ENCODE measurements around the gene ZNF154.
"Not testable (repeated sequence)": the region's sequence is repeated elsewhere in the genome, so short reads cannot be mapped to it uniquely, and the experiment has no call there.

The ZNF154 gene

DNA sequence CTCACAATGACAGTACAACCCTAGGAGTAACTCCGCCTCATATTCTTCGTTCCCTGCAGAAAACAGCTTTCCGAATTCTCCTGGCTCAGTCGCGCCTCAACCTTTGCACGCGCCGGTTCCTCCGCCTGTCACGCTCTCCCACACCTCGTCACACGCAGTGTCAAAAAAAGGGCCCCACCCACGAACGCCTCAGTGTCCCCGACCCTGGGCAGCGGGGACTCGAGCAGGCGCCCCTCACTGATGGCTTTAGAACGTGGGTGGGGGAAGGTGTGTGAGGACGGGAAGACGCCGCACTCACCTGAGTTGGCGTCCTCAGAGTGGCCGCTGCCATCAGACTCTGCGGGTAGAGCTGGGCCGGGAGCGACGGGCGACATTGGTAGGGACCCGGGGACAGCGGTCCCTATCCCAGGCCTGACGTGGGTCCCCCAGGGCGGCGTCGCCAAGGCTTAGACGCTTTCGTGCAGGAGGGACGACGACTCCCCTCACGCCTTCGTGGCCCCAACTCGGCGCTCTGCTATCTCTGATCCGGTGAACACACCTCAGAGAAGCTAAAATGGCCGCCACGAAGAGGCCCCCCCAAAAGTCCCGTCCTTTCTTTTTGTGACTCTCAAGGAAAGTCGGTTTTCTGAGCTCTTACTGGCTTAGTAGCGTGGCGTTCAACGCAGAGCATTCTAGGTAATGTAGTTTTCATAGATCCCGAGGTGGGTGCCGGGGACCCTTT is at the start of gene ZNF154:
TSS of gene ZNF154 (minus strand) at position 564 of the 721 bp plus-strand sequence. CDS start at position 331, 233 bp downstream.
- peak; percentile 2 to 13 for DNase-seq (ENCODE audit: low read depth in 2 of 2, low spot score in 1 of 2)

DNA sequence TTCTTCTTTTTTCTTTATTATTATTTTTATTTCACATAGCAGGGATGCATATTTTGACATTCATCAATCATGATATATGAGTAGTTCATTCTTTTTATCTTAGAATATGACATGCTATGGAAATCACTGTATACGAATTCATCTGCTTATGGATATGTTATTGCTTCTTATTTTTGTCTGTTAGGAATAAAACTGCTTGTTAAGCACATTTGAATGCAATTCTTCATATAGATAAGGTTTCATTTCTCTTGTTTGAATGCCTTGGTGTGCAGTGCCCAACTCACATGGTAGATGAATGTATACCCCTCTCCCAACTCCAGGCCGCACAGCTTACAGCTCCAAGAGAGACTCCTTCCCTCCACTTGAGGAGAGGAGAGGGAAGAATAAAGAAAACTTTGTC is 48.9 kb upstream of the ZNF154 start:
- DNase-seq (ENCODE audit: low read depth in 2 of 2, low spot score in 1 of 2): no peak

DNA sequence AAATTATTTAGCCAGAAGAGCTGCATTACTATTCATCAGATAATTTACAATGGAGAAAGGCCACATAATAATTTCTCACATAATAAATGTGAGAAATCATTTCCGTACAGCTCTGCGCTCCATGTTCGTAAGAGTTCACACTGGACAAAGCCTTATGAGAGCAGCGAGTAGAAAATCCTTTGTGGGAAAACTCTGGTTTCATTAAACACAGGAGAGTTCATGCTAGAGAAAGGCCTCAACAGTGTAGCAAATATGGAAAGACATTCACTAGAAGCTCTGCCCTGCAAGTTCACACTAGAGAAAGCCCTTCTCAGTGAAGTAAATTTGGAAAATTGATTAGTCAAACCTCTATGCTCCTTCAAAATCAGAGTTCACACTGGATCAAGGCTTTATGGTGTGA is 46.0 kb upstream of the ZNF154 start:
- DNase-seq (ENCODE audit: low read depth in 2 of 2, low spot score in 1 of 2): no peak

DNA sequence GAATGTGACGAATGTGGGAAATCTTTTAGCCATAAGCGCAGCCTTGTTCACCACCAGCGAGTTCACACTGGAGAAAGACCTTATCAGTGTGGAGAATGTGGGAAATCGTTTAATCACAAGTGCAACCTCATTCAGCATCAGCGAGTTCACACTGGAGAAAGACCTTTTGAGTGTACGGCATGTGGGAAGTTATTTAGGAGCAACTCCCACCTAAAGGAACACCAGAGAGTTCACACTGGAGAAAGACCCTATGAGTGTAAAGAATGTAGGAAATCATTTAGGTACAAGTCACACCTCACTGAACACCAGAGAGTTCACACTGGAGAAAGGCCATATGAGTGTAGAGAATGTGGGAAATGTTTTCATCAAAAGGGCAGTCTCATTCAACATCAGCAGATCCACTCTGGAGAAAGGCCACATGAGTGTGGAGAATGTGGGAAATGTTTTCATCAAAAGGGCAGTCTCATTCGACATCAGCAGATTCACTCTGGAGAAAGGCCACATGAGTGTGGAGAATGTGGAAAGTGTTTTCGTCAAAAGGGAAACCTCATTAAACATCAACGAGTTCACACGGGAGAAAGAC is 45.2 kb upstream of the ZNF154 start:
- DNase-seq (ENCODE audit: low read depth in 2 of 2, low spot score in 1 of 2): no peak

DNA sequence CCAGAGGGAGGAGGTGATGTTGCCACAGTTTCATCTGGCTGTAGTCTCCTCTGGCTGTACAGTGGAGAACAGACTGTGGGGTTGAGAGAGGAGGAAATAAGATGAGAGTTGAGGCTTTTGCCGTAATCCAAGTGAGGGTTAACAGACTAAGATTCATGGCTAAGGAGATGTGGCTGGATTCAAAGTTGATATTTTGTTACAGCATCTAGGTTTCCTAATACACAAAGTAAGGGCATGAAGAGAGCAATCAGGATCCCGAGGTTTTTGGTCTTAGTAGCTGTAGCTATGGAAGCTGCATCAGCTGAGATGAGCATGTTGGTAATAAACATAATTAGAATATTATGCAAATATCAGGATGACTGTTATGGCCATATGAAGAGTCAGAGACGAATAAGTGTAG is 39.0 kb upstream of the ZNF154 start:
- DNase-seq (ENCODE audit: low read depth in 2 of 2, low spot score in 1 of 2): no peak

DNA sequence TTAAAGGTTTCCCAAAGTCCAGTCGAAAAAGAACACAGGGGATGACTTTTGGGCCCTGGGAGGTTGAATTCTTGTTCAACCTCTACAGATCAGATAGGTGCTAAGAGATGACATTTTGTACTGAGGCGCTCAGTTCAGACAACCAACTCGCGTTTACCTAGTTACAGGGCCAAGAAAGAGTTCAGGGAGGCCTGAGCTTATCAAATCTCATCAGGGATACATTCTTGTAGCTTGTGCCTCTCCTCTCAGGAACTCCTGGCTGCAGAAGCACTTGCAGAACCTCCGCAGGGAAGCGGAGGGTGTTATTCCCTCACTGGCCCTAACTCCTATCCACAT is 38.4 kb upstream of the ZNF154 start:
- DNase-seq (ENCODE audit: low read depth in 2 of 2, low spot score in 1 of 2): no peak

DNA sequence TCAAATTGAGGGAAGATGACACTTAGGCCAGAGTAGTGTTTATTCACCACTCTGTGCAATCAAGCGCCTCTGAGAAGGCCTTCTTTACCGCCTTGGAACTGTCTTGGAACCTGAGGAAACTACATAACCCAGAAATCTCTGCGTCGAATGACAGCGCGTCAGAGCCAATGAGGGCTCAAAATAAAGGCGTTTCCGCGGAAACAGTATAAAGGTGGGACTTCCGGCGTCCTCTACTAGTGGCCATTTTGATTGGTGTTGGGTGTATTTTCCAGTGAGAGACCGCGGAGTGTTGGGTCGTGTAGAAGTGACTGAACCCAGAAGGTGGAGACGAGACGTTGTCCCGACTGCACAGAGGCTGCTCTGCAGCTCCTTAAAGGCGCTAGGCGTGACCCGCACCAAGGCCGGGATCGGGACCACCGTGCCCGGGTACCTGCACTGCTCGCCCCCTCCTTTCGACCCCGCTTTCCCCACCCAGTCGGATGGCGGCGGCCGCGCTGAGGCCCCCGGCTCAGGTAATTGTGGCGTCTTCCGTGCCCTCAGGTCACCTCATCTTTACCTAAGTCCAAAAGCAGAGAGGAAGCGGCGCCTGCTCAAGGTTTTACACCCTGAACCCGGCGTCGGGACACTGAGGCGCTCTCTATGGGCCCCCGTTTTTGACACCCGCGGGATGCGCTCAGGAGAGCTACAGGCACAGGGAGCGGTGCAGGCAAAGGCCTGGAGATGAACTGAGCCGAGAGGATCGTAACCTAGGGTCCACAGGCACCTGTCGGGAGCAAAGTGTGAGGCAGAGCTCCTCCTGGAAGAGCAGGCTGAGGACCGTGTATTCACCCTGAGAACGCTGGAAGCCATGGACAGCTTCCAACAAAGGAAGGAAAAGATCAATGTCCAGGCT is 37.8 kb upstream of the ZNF154 start, which contains the start of gene ZNF776:
TSS of gene ZNF776 (plus strand) at position 236 of the 892 bp plus-strand sequence. CDS start at position 480, 244 bp downstream.
- peak; percentile 50 to 73 for DNase-seq (ENCODE audit: low read depth in 2 of 2, low spot score in 1 of 2)

DNA sequence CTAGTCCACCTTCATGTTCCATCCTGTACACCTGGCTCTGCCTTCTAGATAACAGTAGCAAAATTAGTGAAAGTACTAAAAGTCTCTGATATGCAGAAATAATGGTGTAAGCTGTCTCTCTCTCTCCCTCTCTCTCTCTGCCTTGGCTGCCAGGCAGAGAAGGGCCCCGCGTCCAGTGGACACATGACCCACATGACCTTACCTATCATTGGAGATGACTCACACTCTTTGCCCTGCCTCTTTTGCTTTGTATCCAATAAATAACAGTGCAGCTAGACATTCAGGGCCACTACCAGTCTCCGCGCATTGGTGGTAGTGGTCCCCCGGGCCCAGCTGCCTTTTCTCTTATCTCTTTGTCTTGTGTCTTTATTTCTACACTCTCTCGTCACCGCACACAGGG is 29.8 kb upstream of the ZNF154 start:
- not testable (repeated sequence) for DNase-seq (ENCODE audit: low read depth in 2 of 2, low spot score in 1 of 2)

DNA sequence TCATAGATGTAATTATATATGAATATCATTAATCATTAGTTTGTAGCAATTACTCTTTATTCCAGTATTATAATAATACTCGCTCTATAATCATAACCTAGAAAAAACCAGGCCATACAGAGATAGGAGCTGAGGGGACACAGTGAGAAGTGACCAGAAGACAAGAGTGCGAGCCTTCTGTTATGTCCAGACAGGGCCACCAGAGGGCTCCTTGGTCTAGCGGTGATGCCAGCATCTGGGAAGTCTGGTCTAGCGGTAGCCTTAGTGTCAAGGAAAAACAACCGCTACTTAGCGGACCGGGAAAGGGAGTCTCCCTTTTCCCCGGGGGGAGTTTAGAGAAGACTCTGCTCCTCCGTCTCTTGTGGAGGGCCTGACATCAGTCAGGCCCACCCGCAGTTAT is 29.3 kb upstream of the ZNF154 start:
- not testable (repeated sequence) for DNase-seq (ENCODE audit: low read depth in 2 of 2, low spot score in 1 of 2)

DNA sequence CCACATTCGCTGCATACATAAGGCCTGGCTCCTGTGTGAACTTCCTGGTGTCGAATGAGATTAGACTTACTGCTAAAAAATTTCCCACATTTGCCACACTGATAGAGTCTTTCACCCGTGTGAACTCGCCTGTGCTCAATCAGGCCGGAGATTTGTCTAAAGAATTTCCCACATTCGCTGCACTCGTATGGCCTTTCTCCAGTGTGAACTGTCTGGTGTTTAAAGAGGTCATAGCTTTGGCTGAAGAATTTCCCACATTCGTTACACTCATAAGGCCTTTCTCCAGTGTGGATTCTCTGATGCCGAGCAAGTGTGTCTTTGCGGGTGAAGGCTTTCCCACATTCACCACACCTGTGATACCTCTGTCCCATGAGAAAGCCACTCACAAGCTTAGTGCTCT is 11.9 kb upstream of the ZNF154 start:
- no peak for DNase-seq (ENCODE audit: low read depth in 2 of 2, low spot score in 1 of 2)

DNA sequence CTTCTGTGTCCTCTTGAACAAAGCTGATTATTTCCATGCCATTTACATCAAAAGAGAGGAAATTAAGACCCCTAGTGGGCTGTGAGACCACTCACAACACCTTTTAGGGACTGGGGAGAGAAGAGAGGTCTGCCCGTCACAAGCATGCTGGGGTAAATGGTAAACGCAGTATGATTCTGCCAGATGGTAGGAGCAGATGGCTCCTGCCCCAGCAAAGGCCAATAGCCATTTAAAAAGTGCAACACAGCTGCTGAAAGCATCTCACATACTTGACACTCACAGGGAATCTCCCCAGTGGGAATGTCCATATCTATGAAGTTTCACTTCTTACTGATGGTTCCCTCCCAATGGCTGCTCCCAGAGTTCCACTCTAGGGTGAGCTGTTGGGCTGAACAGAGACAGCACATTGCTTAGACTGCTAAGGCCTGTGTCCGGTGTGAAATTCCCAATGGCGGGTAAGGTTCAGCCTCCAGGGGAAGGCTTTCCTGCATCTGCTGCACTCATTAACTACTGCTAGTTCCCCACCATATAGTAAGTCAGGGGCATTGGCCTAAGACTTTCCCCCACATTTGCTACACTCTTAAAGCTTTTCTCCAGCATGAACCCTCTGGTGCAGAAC is 11.0 kb upstream of the ZNF154 start:
- DNase-seq (ENCODE audit: low read depth in 2 of 2, low spot score in 1 of 2): no peak

DNA sequence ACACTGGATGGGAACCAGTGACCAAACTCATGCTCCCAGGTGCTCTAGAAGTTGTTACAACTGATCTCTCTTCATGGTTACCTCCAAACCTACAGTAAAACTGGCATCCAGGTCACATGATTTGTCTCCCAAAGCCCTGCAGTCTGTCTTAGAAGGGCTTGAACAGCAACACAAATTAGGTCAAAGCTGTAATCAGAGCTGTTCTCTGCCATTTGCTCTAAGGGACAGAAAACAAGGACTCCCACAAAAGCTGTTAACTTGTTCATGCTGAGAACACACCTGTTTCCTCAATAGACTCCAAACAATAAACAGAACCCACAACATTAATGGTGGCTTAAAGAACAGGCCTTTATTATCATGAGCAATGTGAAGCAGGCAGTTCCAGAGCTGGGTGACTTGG is 10.4 kb upstream of the ZNF154 start:
- DNase-seq (ENCODE audit: low read depth in 2 of 2, low spot score in 1 of 2): no peak

DNA sequence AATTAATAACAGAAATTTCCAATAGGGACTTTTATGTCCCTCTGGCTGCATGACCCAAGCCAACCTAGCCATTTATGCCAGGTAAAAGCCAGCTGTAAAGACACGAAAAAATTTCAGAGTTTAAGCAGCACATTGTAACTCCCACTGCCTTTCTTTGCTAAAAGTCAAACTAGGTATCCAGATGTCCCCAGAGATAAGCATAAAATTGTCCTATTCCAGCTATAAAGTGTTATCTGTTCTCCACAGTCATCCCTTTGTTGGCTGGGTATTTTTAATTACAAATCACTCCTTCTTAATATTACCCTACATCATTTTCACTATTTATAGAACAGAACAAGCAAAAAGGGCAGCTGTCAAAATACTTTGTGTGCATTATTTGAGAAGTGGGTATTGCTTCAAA is 3.2 kb upstream of the ZNF154 start:
- no peak for DNase-seq (ENCODE audit: low read depth in 2 of 2, low spot score in 1 of 2)

DNA sequence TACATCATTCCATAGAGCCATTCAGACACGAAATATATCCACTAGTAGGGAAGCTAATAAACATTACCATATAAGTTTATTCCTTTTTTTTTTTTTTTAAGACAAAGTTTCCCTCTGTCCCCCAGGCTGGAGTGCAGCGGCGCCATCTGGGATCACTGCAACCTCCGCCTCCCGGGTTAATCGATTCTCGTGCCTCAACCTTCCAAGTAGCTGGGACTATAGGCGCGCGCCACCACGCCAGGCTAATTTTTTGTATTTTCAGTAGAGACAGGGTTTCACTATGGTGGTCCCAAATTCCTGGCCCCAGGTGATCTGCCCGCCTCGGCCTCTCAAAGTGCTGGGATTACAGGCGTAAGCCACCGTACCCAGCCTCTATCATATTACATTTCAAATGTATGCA is 612 bp upstream of the ZNF154 start:
- no peak for DNase-seq (ENCODE audit: low read depth in 2 of 2, low spot score in 1 of 2)

DNA sequence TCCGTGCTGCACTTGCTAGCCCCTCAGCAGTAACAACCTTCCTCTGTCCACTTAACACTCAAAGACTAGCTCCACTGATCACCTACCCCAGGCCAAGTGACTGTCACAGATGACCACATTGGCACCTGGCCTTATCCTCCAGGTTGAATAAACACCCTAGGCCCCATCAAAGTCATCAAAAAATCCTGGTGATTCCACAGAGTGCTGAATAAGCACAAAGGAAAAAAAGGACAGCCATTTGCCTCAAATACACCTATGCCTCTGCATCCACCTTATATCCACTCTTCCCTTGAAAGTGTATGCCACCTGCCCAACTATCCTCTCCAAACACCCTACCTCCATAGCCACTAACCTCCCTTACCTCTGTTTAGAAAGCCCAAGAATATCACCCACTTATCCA is 2.7 kb downstream of the ZNF154 start:
- no peak for DNase-seq (ENCODE audit: low read depth in 2 of 2, low spot score in 1 of 2)

DNA sequence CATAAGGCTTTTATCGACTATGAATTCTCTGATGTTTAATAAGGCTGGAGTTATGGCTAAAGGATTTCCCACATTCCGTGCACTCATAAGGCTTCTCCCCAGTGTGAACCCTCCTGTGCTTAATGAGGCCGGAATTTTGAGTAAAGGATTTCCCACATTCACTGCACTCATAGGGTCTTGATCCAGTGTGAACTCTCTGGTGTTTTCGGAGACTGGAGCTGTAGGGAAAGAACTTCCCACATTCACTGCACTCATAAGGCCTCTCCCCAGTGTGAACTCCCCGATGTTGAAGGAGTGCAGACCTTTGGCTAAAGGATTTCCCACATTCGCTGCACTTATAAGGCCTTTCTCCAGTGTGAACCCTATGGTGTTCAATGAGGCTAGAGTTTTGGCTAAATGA is 7.4 kb downstream of the ZNF154 start:
- DNase-seq (ENCODE audit: low read depth in 2 of 2, low spot score in 1 of 2): no peak

DNA sequence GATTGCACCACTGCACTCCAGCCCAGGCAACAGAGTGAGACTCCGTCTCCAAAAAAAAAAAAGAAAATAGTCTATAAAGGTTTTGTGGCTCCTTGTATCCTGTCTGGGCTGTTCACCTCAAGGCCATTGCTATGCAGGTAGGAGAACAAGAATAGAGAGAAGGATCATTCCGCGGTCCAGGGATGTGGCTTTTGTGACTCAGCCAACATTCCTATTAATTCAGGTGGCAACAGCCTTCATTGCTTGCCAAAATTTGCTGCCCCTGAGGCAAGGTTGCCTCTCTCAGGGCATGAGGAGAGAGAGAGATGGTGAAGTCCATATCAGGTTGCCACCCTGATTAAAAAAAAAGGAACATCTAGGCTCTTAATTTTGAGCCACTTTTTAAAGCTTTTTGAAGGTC is 19.3 kb downstream of the ZNF154 start:
- DNase-seq (ENCODE audit: low read depth in 2 of 2, low spot score in 1 of 2): no peak

DNA sequence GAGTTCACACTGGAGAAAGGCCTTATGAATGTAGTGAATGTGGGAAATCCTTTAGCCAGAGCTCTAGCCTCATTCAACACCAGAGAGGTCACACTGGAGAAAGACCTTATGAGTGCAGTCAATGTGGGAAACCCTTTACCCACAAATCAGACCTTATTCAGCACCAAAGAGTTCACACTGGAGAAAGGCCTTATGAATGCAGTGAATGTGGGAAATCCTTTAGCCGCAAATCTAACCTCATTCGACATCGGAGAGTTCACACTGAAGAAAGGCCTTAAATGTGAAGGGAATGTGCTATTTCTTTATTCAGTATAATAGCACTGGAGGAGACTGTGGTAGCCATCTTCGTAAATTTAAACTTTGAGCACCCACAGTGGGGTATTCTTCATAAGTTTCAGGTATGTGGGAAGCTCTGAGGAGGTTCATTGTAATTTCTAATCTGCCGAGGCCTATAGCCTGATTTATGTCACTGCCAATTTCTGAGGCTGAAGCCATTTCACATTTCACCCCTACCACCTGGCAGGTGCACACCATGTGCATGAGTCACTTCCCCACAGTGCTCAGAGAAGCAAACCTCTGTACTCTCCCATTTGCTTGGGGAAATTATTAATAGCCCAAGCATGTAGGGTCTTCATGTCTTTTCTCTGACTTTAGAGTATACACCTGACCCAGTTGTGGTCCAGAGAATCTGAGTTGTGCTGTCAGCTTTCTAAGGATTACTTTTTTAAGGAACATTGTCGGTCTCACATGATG is 20.8 kb downstream of the ZNF154 start:
- DNase-seq (ENCODE audit: low read depth in 2 of 2, low spot score in 1 of 2): no peak

DNA sequence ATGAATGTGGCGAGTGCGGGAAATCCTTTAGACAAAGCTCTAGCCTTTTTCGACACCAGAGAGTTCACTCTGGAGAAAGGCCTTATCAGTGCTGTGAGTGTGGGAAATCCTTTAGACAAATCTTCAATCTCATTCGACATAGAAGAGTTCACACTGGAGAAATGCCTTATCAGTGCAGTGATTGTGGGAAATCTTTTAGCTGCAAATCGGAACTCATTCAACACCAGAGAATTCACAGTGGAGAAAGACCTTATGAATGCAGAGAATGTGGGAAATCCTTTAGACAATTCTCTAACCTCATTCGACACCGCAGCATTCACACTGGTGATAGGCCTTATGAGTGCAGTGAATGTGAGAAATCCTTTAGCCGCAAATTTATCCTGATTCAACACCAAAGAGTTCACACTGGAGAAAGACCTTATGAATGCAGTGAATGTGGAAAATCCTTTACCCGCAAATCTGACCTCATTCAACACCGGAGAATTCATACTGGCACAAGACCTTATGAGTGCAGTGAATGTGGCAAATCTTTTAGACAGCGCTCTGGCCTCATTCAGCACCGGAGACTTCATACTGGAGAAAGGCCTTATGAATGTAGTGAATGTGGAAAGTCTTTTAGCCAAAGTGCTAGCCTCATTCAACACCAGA is 21.5 kb downstream of the ZNF154 start:
- no peak for DNase-seq (ENCODE audit: low read depth in 2 of 2, low spot score in 1 of 2)

DNA sequence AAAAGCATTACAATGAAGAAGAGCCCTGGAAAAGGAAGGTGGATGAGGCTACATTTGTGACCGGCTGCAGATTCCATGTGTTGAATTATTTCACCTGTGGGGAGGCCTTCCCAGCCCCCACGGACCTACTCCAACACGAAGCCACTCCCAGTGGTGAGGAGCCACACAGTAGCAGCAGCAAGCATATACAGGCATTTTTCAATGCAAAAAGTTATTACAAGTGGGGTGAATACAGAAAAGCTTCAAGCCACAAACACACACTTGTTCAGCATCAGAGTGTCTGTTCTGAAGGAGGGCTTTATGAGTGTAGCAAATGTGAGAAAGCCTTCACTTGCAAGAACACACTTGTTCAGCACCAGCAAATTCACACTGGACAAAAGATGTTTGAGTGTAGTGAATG is 22.3 kb downstream of the ZNF154 start:
- DNase-seq (ENCODE audit: low read depth in 2 of 2, low spot score in 1 of 2): no peak

Measured in stimulated activated CD8-positive, alpha-beta memory T cell treated with anti-CD3 and anti-CD28 coated beads, Interleukin-4, amount 100 ng/mL, for 1 hour (primary cell).